Neural progenitor cell (in vitro differentiated cells): ENCODE data around the gene SFMBT2. TPM values are rescaled to one million over a fixed set of nuclear protein-coding genes. Genes with fewer than 3 reads are reported as not detected.

Source experiments
- DNase-seq: peaks from one replicate; pipeline ENCODE4 v3.0.0-alpha.2; 2016; ENCODE audit warnings: low spot score
- H2AFZ ChIP-seq: fragments of 200-600 bp; sonication (generic); replicated peaks from 2 replicates; pipeline ENCODE4 v1.6.1; 2016; ENCODE audit warnings: antibody characterized with exemption
- H3F3A ChIP-seq: fragments of 200-600 bp; sonication (generic); 2 replicates; pipeline ENCODE4 v1.6.1; 2016; ENCODE audit warnings: antibody characterized with exemption, low read depth
- H3K27ac ChIP-seq: fragments of 200-600 bp; sonication (generic); 2 replicates; pipeline ENCODE4 v1.5.1; 2016; ENCODE audit warnings: mild to moderate bottlenecking
- H3K27me3 ChIP-seq: fragments of 200-600 bp; sonication (generic); 2 replicates; pipeline ENCODE4 v1.6.1; 2016; ENCODE audit warnings: mild to moderate bottlenecking, moderate library complexity
- H3K36me3 ChIP-seq: fragments of 200-600 bp; sonication (generic); 2 replicates; pipeline ENCODE4 v1.5.1; 2016
- H3K4me1 ChIP-seq: fragments of 200-600 bp; sonication (generic); 2 replicates; pipeline ENCODE4 v1.6.1; 2016; ENCODE audit warnings: mixed run types
- H3K4me2 ChIP-seq: fragments of 200-600 bp; sonication (generic); 2 replicates; pipeline ENCODE4 v1.6.1; 2016
- H3K4me3 ChIP-seq: fragments of 200-600 bp; sonication (generic); 2 replicates; pipeline ENCODE4 v1.5.1; 2016
- H3K79me2 ChIP-seq: fragments of 200-600 bp; sonication (generic); 2 replicates; pipeline ENCODE4 v1.6.1; 2016; ENCODE audit warnings: low read depth
- H3K9ac ChIP-seq: fragments of 200-600 bp; sonication (generic); 2 replicates; pipeline ENCODE4 v1.6.1; 2016
- H3K9me3 ChIP-seq: fragments of 200-600 bp; sonication (generic); 2 replicates; pipeline ENCODE4 v1.5.1; 2016; ENCODE audit warnings: low read depth
- H4K20me1 ChIP-seq: fragments of 200-600 bp; sonication (generic); 2 replicates; pipeline ENCODE4 v1.6.1; 2016; ENCODE audit warnings: low read depth
- H3K27ac Mint-ChIP-seq: 3 replicates; pipeline ENCODE4 v1.8.0; 2021; ENCODE audit warnings: mixed read lengths
- H3K27me3 Mint-ChIP-seq: 2 replicates; pipeline ENCODE4 v1.8.0; 2022; ENCODE audit warnings: low read depth, mild to moderate bottlenecking, inconsistent platforms, moderate library complexity, mixed read lengths; ENCODE audit not compliant: insufficient read depth
- H3K36me3 Mint-ChIP-seq: 3 replicates; pipeline ENCODE4 v1.8.0; 2021; ENCODE audit warnings: mixed read lengths
- H3K4me1 Mint-ChIP-seq: 3 replicates; pipeline ENCODE4 v1.8.0; 2021; ENCODE audit warnings: mixed read lengths
- H3K4me3 Mint-ChIP-seq: 3 replicates; pipeline ENCODE4 v1.8.0; 2021; ENCODE audit warnings: mild to moderate bottlenecking, moderate library complexity, mixed read lengths
- H3K9me3 Mint-ChIP-seq: 3 replicates; pipeline ENCODE4 v1.8.0; 2020; ENCODE audit warnings: mixed read lengths
- CTCF ChIP-seq: fragments of 200-600 bp; sonication (generic); IDR thresholded peaks from 2 replicates; pipeline ENCODE4 v1.5.1; 2017; ENCODE audit warnings: antibody characterized with exemption, mild to moderate bottlenecking
- EZH2 ChIP-seq: fragments of 200-600 bp; sonication (generic); IDR thresholded peaks from 2 replicates; pipeline ENCODE4 v1.6.1; 2017; ENCODE audit warnings: antibody characterized with exemption, mild to moderate bottlenecking, moderate library complexity
- EZH2phosphoT487 ChIP-seq: fragments of 200-600 bp; sonication (generic); IDR thresholded peaks from 2 replicates; pipeline ENCODE4 v1.6.1; 2017; ENCODE audit warnings: antibody characterized with exemption
- total RNA-seq: library from RNA; depleted of rRNA; stranded (reverse); fragments of >200 nt; gene quantifications from 2 replicates; pipeline ENCODE4 v1.2.3, GENCODE V29; 2015; ENCODE audit warnings: low replicate concordance

SFMBT2 gene
- total RNA-seq, 1 donor from 2014 or later: 1.8 TPM

DNA sequence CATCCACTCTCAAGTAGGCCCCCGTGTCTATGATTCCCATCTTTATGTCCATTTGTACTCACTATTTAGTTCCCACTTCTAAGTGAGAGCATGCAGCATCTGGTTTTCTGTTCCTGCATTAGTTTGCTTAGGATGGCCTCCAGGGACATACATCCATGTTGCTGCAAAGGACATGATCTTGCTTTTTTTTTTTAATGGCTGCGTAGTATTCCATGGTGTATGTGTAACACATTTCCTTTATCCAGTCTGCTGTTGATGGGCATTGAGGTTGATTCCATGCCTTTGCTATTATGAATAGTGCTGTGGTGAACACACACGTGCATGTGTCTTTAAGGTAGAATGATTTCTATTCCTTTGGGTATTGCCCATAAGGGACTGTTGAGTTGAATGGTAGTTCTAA, 67.8 kb downstream of the SFMBT2 start:
- Histone ChIP-seq H3K36me3 (no peaks in the 10 kb centered on the region), H2AFZ (no peak overlapping the region), H3K4me3 (no peak overlapping the region), H3K27ac (no peak overlapping the region), H4K20me1 (no peaks in the 10 kb centered on the region), H3K4me2 (no peak overlapping the region), H3K9ac (no peak overlapping the region), H3K4me1 (peaks cover 9% of the 10 kb centered on the region), H3K79me2 (no peaks in the 10 kb centered on the region), H3F3A (no peaks in the 10 kb centered on the region), H3K9me3 (no peaks in the 10 kb centered on the region), H3K27me3 (no peaks in the 10 kb centered on the region)
- no peak for TF ChIP-seq EZH2phosphoT487
- TF ChIP-seq EZH2: no peak
- no peak for TF ChIP-seq CTCF
- no peaks in the 10 kb centered on the region for H3K4me1 Mint-ChIP-seq
- H3K27ac Mint-ChIP-seq: no peak overlapping the region
- H3K27me3 Mint-ChIP-seq: no peaks in the 10 kb centered on the region
- peaks cover 6% of the 10 kb centered on the region for H3K36me3 Mint-ChIP-seq
- no peak overlapping the region for H3K4me3 Mint-ChIP-seq
- H3K9me3 Mint-ChIP-seq: peaks cover 9% of the 10 kb centered on the region
- no peak for DNase-seq

GRCh38 chr10:7340179-7340874, 70.5 kb downstream of the SFMBT2 start:
- H3K9me3 Mint-ChIP-seq: peaks cover 5% of the 10 kb centered on the region
- Histone ChIP-seq H3K9ac (no peak overlapping the region), H3K27ac (no peak overlapping the region), H3K27me3 (no peaks in the 10 kb centered on the region), H3K4me2 (no peak overlapping the region), H3K79me2 (no peaks in the 10 kb centered on the region), H3K4me1 (peaks cover 5% of the 10 kb centered on the region), H3K36me3 (no peaks in the 10 kb centered on the region), H2AFZ (no peak overlapping the region), H4K20me1 (no peaks in the 10 kb centered on the region), H3K9me3 (no peaks in the 10 kb centered on the region), H3F3A (no peaks in the 10 kb centered on the region), H3K4me3 (no peak overlapping the region)
- no peak for DNase-seq
- H3K27ac Mint-ChIP-seq: no peak overlapping the region
- no peaks in the 10 kb centered on the region for H3K27me3 Mint-ChIP-seq
- no peak overlapping the region for H3K4me3 Mint-ChIP-seq
- no peaks in the 10 kb centered on the region for H3K4me1 Mint-ChIP-seq
- TF ChIP-seq EZH2phosphoT487: no peak
- TF ChIP-seq EZH2: no peak
- TF ChIP-seq CTCF: no peak
- H3K36me3 Mint-ChIP-seq: peaks cover 6% of the 10 kb centered on the region

DNA sequence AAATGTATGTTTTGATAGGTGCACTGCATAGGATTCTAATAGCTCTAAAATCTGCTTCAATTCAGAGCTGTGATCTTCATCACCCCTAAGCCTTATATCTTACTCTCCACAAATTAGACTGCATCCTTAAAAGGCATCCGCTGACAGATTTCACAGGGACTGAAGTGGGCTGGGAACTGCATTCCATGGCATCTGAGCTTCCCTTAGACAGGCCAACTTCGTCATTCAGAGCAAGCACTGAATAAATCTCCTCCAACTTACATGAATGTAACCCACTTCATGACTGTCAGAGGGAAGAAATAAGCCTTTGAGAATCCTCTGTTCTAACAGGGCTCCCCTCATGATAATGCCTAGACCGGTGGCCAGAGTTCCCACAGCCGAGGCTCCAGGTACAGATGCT, 71.3 kb downstream of the SFMBT2 start:
- no peaks in the 10 kb centered on the region for H3K27me3 Mint-ChIP-seq
- no peaks in the 10 kb centered on the region for H3K9me3 ChIP-seq
- H3K4me2 ChIP-seq: no peak overlapping the region
- H3K27ac Mint-ChIP-seq: no peak overlapping the region
- H3K4me3 ChIP-seq: no peak overlapping the region
- H3K36me3 ChIP-seq: no peaks in the 10 kb centered on the region
- H3K9me3 Mint-ChIP-seq: peaks cover 5% of the 10 kb centered on the region
- H3K27me3 ChIP-seq: no peaks in the 10 kb centered on the region
- no peak overlapping the region for H3K27ac ChIP-seq
- no peak for TF ChIP-seq EZH2phosphoT487
- no peak for TF ChIP-seq EZH2
- TF ChIP-seq CTCF: no peak
- no peaks in the 10 kb centered on the region for H3K79me2 ChIP-seq
- H3K9ac ChIP-seq: no peak overlapping the region
- H3F3A ChIP-seq: no peaks in the 10 kb centered on the region
- H4K20me1 ChIP-seq: no peaks in the 10 kb centered on the region
- H2AFZ ChIP-seq: no peak overlapping the region
- H3K4me1 Mint-ChIP-seq: peaks cover 4% of the 10 kb centered on the region
- H3K4me1 ChIP-seq: peaks cover 5% of the 10 kb centered on the region
- H3K4me3 Mint-ChIP-seq: no peak overlapping the region
- no peak for DNase-seq
- peaks cover 6% of the 10 kb centered on the region for H3K36me3 Mint-ChIP-seq
